ENCODE measurements around the gene TFIP11. TPM values are rescaled to one million over a fixed set of nuclear protein-coding genes. Genes with fewer than 3 reads are reported as not detected.

Gene TFIP11
- total and polyA plus RNA-seq, 9 of the 15 experiments (the other 6 are each of a cell fraction or from before 2014, with no cell fraction given), result 11.5 to 38.1 (median 25.2) TPM

DNA sequence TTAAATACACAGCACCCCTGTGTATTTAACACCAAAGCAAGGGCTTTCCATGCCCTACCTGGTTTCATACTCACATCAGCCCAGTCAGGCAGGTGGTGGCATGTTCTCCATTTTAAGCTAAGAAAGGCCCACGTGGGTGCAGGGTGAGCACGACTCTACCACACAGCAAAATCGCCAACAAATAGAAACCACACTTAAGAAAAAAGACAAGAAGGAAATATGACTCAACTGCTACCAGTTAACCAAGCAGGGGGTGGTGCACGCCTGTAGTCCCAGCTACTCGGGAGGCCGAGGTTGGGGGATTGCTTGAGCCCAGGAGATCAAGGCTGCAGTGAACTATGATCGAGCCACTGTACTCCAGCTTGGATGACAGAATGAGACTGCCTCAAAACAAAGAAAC, 35.2 kb upstream of the TFIP11 start:
- WGBS (ENCODE audit: insufficient coverage, low coverage, missing lambda C conversion rate), result 76% methylated on average over 5 of the region's 7 CpGs
- Histone ChIP-seq H3K4me1 (replicated peaks in 1 of 2; ENCODE audit: control insufficient read depth in 2 of 2, insufficient read depth in 2 of 2, low read length in 2 of 2) (peaks cover 0 to 3% of the 10 kb centered on the region in 2 experiments; a peak in 1 of 5 replicates), H3K79me2 (ENCODE audit: control insufficient read depth, insufficient read depth, low read length) (peaks cover 92% of the 10 kb centered on the region), H3K36me3 (ENCODE audit: control insufficient read depth, insufficient read depth, low read length) (peaks cover 81% of the 10 kb centered on the region; the same call in 2 of the 3 replicates), H2AFZ (ENCODE audit: low read depth, low read length) (no peak overlapping the region), H3K27ac (ENCODE audit: extremely low read depth, low read depth, low read length) (no peak overlapping the region), H3K9me1 (ENCODE audit: control insufficient read depth, insufficient read depth, low read length) (peaks cover 4% of the 10 kb centered on the region), H3K4me2 (ENCODE audit: insufficient read depth, low read length) (no peak overlapping the region), H4K20me1 (replicated peaks; ENCODE audit: control insufficient read depth, insufficient read depth, low read length) (peaks cover 6% of the 10 kb centered on the region), H3K9me3 (replicated peaks; ENCODE audit: control insufficient read depth, insufficient read depth, low read depth, low read length) (no peaks in the 10 kb centered on the region), H3K4me3 (no peak overlapping the region), H3K9ac (ENCODE audit: insufficient read depth in 1 of 2, low read depth in 2 of 2, low read length in 2 of 2) (no peak overlapping the region), H3K27me3 (ENCODE audit: control insufficient read depth in 2 of 2, insufficient read depth in 2 of 2, low read length in 2 of 2) (no peaks in the 10 kb centered on the region)
- DNase-seq (ENCODE audit: extremely low read depth in 1 of 4, low spot score in 3 of 4) (no peak), FAIRE-seq (no peak), ATAC-seq (no peak)
- CTCF ChIA-PET (ENCODE audit: low intra/inter-chr PET ratio), result no interaction called here
- intact Hi-C loops (cut with micrococcal nuclease) (no loop called here), in situ Hi-C loops (cut with MboI) (no loop called here)
- no TSS peak for BruUV-seq (replicated peaks)
- no peak for TF ChIP-seq CBFB (CRISPR knock-in tag; IDR thresholded peaks at IDR 0.05)
- no peak for TF ChIP-seq GABPB1 (CRISPR knock-in tag; IDR thresholded peaks at IDR 0.05)
- TF ChIP-seq, protein P1, sequence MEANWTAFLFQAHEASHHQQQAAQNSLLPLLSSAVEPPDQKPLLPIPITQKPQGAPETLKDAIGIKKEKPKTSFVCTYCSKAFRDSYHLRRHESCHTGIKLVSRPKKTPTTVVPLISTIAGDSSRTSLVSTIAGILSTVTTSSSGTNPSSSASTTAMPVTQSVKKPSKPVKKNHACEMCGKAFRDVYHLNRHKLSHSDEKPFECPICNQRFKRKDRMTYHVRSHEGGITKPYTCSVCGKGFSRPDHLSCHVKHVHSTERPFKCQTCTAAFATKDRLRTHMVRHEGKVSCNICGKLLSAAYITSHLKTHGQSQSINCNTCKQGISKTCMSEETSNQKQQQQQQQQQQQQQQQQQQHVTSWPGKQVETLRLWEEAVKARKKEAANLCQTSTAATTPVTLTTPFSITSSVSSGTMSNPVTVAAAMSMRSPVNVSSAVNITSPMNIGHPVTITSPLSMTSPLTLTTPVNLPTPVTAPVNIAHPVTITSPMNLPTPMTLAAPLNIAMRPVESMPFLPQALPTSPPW (CRISPR knock-in tag; IDR thresholded peaks at IDR 0.05), result no peak
- TF ChIP-seq RHOXF2B (CRISPR knock-in tag; conservative IDR thresholded peaks at IDR 0.05), result no peak
- TF ChIP-seq ZNF232 (CRISPR knock-in tag; IDR thresholded peaks at IDR 0.05), result no peak
- no peak for TF ChIP-seq RBM15 (IDR thresholded peaks at IDR 0.05; ENCODE audit: insufficient read depth, low read length)
- TF ChIP-seq SIRT6 (IDR thresholded peaks at IDR 0.05; ENCODE audit: low read depth, low read length), result no peak
- TF ChIP-seq, protein P2, sequence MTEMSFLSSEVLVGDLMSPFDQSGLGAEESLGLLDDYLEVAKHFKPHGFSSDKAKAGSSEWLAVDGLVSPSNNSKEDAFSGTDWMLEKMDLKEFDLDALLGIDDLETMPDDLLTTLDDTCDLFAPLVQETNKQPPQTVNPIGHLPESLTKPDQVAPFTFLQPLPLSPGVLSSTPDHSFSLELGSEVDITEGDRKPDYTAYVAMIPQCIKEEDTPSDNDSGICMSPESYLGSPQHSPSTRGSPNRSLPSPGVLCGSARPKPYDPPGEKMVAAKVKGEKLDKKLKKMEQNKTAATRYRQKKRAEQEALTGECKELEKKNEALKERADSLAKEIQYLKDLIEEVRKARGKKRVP (CRISPR knock-in tag; IDR thresholded peaks at IDR 0.05), result no peak
- no peak for TF ChIP-seq ATF6 (CRISPR knock-in tag; IDR thresholded peaks at IDR 0.05)
- no peak for TF ChIP-seq GTF2A2 (tag; IDR thresholded peaks at IDR 0.05)
- no peak for TF ChIP-seq FOXK1 (CRISPR knock-in tag; IDR thresholded peaks at IDR 0.05; ENCODE audit: borderline replicate concordance)
- TF ChIP-seq ZNF408 (CRISPR knock-in tag; IDR thresholded peaks at IDR 0.05; ENCODE audit: low read depth), result no peak
- no peak for TF ChIP-seq ADNP (tag; IDR thresholded peaks at IDR 0.05)
- TF ChIP-seq KLF16 (IDR thresholded peaks at IDR 0.05), result no peak
- no peak for TF ChIP-seq NELFE (IDR thresholded peaks at IDR 0.05; ENCODE audit: insufficient read depth, insufficient read length)
- no peak for TF ChIP-seq RBBP5 (IDR thresholded peaks at IDR 0.05; ENCODE audit: borderline replicate concordance, insufficient read depth, low read length, poor library complexity, severe bottlenecking)
- no peak for TF ChIP-seq ZNF431 (CRISPR knock-in tag; IDR thresholded peaks at IDR 0.05)
- no peak for TF ChIP-seq DPF2 (IDR thresholded peaks at IDR 0.05)
- no peak for TF ChIP-seq SRSF7 (optimal IDR thresholded peaks at IDR 0.05; ENCODE audit: low read depth, low read length)
- POLR2A ChIA-PET, result no interaction called here
